CD1c-positive myeloid dendritic cell (primary cell): ENCODE data around the gene DIP2B.
"Not testable (repeated sequence)": the region's sequence is repeated elsewhere in the genome, so short reads cannot be mapped to it uniquely, and the experiment has no call there.

Experiments
- DNase-seq: peaks from one replicate; pipeline ENCODE4 v3.0.0-alpha.2; 2016; ENCODE audit errors: extremely low spot score

DIP2B gene

GRCh38 chr12:50504798-50505674 is at the start of gene DIP2B:
DIP2B (plus strand) TSS chr12:50504985; CDS start chr12:50505141, 156 bp downstream.
- DNase-seq: peak; percentile 95

DNA sequence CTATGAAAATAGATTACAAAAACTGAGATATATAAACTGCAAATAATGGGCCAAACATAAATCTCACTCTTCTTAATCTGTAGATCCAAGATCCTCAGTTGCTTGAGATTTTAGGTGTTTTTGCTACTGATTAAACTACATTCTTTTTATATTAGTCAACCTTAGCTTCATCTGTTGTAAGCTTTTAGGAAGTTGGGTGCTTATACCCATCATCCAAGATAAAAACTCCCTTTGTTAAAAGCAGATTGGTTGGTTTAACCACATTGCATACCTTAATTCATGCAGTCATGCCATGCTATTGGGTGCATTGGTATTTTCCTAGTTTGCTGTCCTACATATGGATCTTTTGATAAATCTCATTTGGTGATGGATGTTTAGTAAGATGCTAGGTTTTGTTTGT is 46.2 kb upstream of the DIP2B start:
- DNase-seq: no peak

GRCh38 chr12:50467439-50467838 is 37.3 kb upstream of the DIP2B start:
- DNase-seq: no peak

DNA sequence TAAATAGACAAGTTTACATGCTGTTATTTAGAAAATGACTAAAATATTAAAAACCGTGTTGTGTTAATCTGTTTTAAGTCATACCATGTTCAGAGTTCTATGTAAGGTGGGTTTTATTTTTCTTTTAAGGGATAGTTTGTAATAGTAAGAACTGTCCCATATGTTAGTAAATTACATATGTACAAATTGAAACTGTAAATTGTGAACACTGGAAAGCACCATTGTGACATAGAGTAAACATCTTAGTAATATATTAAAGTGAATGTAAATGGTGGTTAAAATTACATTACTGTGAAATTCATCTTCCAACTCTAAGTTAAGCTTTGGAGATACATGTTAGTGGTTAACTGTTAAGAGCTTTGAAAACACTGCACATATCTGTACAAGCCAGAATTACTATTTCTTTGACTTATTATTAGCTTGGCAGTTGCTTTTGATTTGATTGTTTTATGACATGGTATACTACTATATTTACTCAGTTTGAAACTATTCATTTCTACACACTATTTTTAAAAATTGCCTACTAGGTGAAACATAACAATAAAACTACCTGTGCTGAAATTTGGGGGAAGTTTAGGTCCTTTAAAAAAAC is 27.4 kb upstream of the DIP2B start:
- DNase-seq: no peak

GRCh38 chr12:50482571-50482970 is 22.2 kb upstream of the DIP2B start:
- no peak for DNase-seq

- no peak for DNase-seq
These were observed 21.3 kb upstream of the DIP2B start for GRCh38 chr12:50483488-50483887.

GRCh38 chr12:50488801-50489200 is 16.0 kb upstream of the DIP2B start:
- no peak for DNase-seq

GRCh38 chr12:50498119-50498518 is 6.7 kb upstream of the DIP2B start:
- DNase-seq: not testable (repeated sequence)

DNA sequence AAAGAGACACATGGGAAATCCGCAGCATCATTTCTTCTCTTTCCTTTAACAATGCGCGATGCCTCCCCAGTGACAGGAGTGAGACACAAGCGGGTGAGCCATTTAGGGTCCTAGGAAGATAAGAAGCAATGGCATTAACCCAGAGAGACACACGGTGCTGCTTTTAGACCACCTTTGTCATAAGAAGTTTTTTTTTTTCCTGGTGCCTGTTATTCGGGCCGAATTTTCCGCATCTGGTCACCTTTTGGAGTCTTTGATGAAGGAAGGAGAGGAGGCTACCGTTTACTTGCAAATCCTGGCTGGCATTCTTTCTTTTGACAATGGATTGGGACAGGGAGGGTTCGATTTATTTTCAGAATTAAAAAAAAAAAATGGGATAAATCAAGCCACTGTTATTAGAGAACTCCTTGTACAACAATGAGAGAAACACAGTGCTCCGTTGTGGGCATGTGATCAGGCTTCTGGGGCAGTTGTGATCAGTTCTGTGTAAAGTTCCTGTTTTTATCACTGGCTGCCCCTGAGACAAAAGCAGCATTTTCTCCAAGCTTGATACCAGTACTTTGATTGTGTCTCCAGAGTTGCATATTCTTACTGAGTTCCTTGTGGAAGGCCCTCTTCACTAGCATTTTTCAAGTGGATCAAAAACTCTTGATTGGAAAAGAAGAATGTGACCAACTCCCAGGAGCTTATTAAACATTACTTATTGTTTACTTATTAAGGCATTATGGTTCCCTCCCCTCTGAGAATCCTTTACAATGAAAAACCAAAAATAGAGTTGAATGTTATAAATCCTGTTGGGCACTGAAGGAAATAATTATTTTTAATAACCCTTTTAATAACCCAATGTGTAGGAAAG is 1.1 kb downstream of the DIP2B start:
- peak; percentile 71 for DNase-seq

GRCh38 chr12:50506753-50507473 is 2.1 kb downstream of the DIP2B start:
- no peak for DNase-seq

GRCh38 chr12:50507474-50507838 is 2.7 kb downstream of the DIP2B start:
- no peak for DNase-seq

DNA sequence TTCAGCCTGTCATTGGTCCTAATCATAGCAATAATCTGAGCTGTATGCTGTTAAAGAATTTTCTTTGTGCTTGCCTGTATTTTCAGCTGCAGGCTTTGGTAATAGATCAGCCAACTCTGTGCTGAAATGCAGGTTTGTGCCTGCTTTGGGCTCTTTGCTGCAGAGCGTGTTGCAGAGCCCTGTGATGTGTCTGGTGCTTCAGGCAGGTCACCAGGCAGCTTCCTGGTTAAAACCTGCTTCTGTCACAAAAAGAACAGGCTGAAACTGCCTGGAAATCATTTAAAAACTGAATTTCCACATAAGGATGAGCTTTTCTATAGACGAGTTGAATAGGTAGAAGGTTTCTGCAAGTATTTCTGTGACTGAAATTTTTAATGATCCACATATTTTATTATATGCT is 3.1 kb downstream of the DIP2B start:
- no peak for DNase-seq

DNA sequence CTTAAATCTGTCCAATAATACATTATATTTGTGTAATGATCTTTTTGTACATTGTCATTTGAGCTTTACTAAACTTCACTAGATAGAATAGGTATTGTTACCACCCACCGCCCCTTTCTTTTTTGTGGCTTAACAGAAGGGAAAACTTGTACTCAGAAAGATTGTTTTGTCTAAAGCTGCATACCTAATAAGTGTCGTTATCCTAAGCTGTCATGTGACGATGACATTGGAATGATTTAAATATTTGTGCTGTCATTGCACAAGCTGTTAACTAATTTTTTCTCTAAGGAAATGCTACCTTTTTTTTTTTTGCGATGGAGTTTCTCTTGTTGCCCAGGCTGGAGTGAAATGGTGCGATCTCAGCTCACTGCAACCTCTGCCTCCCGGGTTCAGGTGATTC is 3.6 kb downstream of the DIP2B start:
- DNase-seq: peak; percentile 33

DNA sequence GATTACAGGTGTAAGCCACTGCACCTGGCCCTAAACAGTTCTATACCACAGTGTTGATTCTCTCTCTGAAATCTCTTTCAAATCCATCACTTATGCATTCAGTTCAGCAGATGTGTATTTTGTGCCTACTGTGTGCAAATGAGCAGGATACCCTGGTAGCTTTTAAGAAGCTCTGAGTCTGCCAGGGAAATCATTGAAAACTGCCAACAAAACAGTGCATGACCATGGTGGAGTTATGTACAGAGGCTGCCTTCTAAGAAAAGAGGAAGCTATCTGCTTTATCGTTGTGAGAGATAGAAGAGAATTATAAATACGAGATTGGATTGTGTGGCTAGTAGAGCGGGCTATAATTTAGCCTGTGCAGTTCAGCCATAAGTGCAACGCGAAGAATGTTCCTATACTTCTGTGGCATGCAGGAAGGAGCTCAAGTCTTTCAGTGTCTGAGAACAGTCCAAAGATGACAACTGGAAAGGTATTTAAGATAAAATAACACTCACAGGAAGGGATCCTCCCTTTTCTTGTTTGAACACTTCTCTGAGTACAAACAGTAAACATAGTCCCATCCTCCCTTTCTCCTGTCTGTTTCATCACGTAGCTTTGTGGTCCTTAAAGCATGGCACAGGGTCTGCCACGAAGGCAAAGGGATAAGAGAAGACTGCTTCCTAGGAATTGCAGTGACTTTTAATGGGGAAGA is 4.3 kb downstream of the DIP2B start:
- DNase-seq: peak; percentile 41

DNA sequence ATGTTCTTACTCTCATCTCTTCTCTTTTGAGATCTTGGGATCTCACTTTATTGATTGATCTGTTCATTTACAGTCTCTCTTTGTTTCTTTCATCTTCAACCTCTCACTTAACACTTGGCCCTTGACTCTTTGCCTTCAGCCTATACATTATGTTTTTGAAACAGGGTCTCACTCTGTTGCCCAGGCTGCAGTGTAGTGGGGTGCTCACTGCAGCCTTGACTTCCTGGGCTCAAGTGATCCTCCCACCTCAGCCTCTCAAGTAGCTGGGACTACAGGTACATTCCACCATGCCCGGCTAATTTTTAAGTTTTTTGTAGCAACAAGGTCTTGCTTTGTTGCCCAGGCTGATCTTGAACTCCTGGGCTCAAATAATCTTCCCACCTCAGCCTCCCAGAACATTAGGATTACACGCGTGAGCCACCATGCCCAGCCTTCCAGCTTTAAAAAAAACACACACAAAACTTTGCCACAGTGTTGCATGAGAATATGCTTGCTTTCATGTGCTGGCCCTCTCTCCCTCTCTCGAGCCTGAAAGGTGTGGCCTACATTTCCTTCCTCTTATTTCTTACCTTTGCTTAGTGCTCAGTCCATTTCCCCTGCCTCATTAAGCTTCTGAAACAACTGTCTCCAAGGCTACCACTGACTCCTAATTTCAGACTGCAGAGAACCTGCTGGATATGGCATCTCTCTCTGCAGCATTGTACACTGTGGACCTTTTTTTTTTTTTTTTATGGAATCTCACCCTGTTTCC is 9.9 kb downstream of the DIP2B start:
- DNase-seq: no peak

DNA sequence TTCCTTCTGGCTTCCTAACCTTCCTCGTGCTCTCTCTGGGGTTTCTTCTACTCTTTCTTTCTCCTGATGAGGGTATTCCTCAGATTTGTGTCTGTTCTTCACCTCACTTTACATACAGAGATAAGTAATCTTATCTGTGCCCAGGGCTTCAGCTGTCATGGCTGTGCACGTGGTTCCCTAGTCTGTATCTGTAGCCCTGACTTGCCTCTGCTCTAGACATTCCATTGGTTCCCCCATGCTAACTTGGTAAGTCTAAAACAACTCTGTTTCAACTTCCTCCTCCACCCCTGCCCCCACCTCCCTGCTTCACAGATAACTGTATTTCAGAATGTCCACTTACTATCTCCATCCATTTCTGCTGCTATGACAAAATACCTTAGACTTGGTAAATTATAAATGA is 10.8 kb downstream of the DIP2B start:
- DNase-seq: no peak

- DNase-seq: peak; percentile 93
These were observed 12.8 kb downstream of the DIP2B start for GRCh38 chr12:50517421-50518048.

- DNase-seq: no peak
These were observed 13.3 kb downstream of the DIP2B start for GRCh38 chr12:50518090-50518489.

DNA sequence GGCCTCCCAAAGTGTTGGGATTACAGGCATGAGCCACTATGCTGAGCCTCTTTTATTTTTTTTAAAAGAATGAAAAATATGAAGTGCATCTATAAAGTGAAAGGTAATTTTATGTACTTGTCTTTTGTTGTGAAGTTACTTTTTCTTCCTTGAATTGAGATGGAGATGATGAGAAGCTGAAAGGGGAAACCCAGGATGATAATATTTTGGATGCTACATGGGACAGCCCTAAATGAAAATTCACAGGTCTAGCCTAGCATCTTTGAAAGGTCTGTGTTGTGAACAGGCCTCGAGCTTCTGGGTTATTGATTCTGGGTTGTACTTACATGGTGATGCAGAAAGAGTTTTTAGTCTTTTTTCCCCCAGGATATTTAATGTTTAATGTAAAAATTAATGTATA is 14.6 kb downstream of the DIP2B start:
- DNase-seq: no peak
